ENCODE results near the gene OR2V2. TPM values are rescaled to one million over a fixed set of nuclear protein-coding genes. Genes with fewer than 3 reads are reported as not detected.
"Not testable (repeated sequence)": the region's sequence is repeated elsewhere in the genome, so short reads cannot be mapped to it uniquely, and the experiment has no call there.

The OR2V2 gene
- total RNA-seq, 2 experiments from 2014 or later = not detected

DNA sequence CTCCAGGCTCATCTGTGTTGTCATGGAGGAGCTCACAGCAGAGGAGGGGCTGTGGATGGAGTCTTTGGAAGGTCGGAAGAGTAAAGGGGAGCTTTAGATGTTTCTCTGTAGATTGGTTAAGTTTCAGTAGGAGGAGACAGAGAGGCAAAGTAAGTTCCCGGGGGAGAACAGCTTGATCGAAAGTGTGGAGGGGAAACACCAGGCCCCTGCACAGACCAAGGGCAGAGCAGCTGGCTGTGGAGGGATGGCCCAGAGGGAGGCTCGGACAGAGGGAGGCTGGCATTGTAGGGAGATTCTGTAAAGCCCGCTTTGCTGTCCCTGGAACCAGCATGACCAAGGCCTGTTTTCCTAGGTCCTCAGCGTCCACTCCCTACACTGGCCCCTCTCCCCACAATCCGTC lies 5.3 kb upstream of the OR2V2 start:
- no peak for ATAC-seq (ENCODE audit: low read depth)
- Mint-ChIP-seq H3K9me3 (peaks cover 5% of the 10 kb centered on the region), H3K27me3 (peaks cover 18% of the 10 kb centered on the region), H3K36me3 (no peaks in the 10 kb centered on the region), H3K4me3 (no peak overlapping the region), H3K4me1 (no peaks in the 10 kb centered on the region), H3K27ac (no peak overlapping the region)
- POLR2A ChIA-PET = no interaction called here
- DNase-seq = no peak

GRCh38 chr5:181145133-181145532 lies 2.3 kb upstream of the OR2V2 start:
- ATAC-seq (ENCODE audit: low read depth) = no peak
- Mint-ChIP-seq H3K4me3 (no peak overlapping the region), H3K9me3 (no peaks in the 10 kb centered on the region), H3K27ac (no peak overlapping the region), H3K27me3 (peaks cover 15% of the 10 kb centered on the region), H3K36me3 (no peaks in the 10 kb centered on the region), H3K4me1 (no peaks in the 10 kb centered on the region)
- no peak for DNase-seq
- POLR2A ChIA-PET = no interaction called here

GRCh38 chr5:181149355-181149754 lies 2.0 kb downstream of the OR2V2 start:
- H3K36me3 Mint-ChIP-seq = no peaks in the 10 kb centered on the region
- peaks cover 8% of the 10 kb centered on the region for H3K27me3 Mint-ChIP-seq
- DNase-seq (no peak), ATAC-seq (ENCODE audit: low read depth) (no peak)
- H3K27ac Mint-ChIP-seq = no peak overlapping the region
- POLR2A ChIA-PET = no interaction called here
- no peak overlapping the region for H3K4me3 Mint-ChIP-seq
- peaks cover 5% of the 10 kb centered on the region for H3K4me1 Mint-ChIP-seq
- no peaks in the 10 kb centered on the region for H3K9me3 Mint-ChIP-seq

DNA sequence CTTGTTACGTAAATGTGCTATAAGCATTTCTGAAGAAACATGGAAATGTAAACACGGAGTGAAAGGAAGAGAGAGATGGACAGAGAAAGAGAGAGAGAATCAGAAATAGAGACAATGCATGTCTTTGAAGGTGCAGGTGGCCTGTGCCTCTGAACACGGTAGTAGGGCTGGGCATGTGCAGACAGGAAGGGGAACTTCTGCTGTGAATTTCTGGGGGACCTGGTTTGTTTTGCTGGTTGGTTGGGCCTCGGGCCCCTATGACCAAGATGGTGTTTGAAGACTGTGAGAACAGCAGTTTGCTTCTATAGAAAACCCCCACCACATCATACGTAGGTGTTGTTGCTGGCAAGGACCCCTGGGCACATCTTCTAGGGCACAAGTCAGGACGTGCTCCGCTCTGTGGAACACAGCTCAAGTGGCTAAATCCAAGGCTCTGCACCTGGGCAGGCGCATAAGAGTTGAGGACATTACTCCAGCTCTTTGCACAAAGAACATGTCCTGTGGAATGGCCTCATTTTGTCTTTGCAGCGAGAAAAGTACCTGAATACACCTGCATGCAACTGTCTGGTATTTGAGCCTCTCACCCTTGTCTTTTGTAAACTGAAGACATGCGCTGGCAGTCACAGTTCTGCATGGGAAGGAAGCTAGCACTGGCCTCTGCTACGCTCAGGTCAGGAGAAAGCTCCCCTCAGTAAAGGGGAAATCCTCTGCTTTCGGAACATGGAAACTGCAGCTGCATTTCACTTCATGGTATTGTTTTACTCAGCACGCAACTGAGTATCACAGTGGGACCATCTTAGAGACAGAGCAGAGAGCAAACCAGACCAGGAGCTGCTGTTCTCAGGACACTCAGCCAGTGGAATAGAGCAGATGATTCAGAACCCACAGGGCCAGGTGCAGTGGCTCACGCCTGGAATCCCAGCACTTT lies 2.7 kb downstream of the OR2V2 start:
- no peak overlapping the region for H3K27ac Mint-ChIP-seq
- H3K27me3 Mint-ChIP-seq = peaks cover 7% of the 10 kb centered on the region
- POLR2A ChIA-PET = no interaction called here
- H3K36me3 Mint-ChIP-seq = no peaks in the 10 kb centered on the region
- H3K4me3 Mint-ChIP-seq = no peak overlapping the region
- H3K9me3 Mint-ChIP-seq = peaks cover 3% of the 10 kb centered on the region
- no peak for DNase-seq
- peaks cover 7% of the 10 kb centered on the region for H3K4me1 Mint-ChIP-seq
- no peak for ATAC-seq (ENCODE audit: low read depth)

DNA sequence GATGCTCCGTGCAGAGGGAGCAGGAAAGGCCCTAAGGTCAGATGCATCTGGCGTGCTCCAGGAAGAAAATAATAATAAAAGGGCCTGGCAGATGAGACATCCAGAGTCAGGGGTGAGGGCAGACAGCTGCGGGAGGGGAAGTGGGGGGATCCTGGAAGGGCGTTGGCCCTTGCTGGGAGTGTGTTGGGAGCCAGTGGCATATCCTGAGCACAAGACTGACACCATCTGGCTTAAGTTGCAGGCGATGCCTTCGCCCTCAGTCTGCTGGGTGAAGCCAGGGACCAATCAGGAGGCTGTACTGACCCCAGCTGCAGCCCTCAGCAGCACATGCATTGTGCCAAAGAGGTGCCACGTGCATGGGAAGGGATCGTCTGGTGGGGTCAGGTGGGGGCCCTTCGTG lies 3.8 kb downstream of the OR2V2 start:
- Mint-ChIP-seq H3K4me3 (no peak overlapping the region), H3K27ac (no peak overlapping the region), H3K4me1 (peaks cover 9% of the 10 kb centered on the region), H3K9me3 (peaks cover 3% of the 10 kb centered on the region), H3K36me3 (no peaks in the 10 kb centered on the region), H3K27me3 (peaks cover 7% of the 10 kb centered on the region)
- POLR2A ChIA-PET = no interaction called here
- ATAC-seq (ENCODE audit: low read depth) (no peak), DNase-seq (no peak)

GRCh38 chr5:181152406-181152805 lies 5.0 kb downstream of the OR2V2 start:
- H3K27me3 Mint-ChIP-seq = peaks cover 2% of the 10 kb centered on the region
- no peak for DNase-seq
- ATAC-seq (ENCODE audit: low read depth) = no peak
- peaks cover 3% of the 10 kb centered on the region for H3K9me3 Mint-ChIP-seq
- POLR2A ChIA-PET = no interaction called here
- H3K4me3 Mint-ChIP-seq = no peak overlapping the region
- H3K27ac Mint-ChIP-seq = no peak overlapping the region
- H3K4me1 Mint-ChIP-seq = peaks cover 15% of the 10 kb centered on the region
- H3K36me3 Mint-ChIP-seq = no peaks in the 10 kb centered on the region

GRCh38 chr5:181153814-181154213 lies 6.4 kb downstream of the OR2V2 start:
- peak; percentile 69 for ATAC-seq (ENCODE audit: low read depth)
- peaks cover 17% of the 10 kb centered on the region for H3K4me1 Mint-ChIP-seq

DNA sequence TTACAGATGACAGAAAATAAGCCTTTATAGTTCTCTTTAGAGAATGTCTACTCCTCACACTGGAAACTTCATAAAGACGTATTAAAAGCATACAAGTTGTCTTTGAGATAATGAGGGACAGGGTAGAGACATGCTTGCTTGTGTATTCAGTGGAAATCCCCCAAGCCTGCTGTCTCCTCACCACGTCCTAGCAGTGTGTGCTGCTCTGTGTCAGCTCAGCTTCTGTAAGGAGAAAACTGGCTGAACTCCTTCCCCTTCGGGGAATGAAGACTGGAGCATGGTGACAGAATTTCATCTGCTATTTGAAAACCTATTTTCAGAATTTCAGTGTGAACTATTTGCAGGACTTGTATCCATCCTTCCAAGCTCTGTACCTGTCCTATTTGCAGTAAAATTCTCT lies 9.4 kb downstream of the OR2V2 start:
- Mint-ChIP-seq H3K4me1 (peaks cover 26% of the 10 kb centered on the region), H3K27ac (peak overlapping the region; percentile 39), H3K4me3 (no peak overlapping the region), H3K36me3 (no peaks in the 10 kb centered on the region), H3K9me3 (peaks cover 3% of the 10 kb centered on the region), H3K27me3 (no peaks in the 10 kb centered on the region)
- POLR2A ChIA-PET = no interaction called here
- DNase-seq = no peak
- peak; percentile 29 for ATAC-seq (ENCODE audit: low read depth)

More at GRCh38 chr5:181153814-181154213, 6.4 kb downstream of the OR2V2 start:
- no peak overlapping the region for H3K4me3 Mint-ChIP-seq
- H3K27me3 Mint-ChIP-seq = peaks cover 2% of the 10 kb centered on the region
- H3K36me3 Mint-ChIP-seq = no peaks in the 10 kb centered on the region
- peaks cover 3% of the 10 kb centered on the region for H3K9me3 Mint-ChIP-seq
- no peak for DNase-seq
- POLR2A ChIA-PET = no interaction called here
- H3K27ac Mint-ChIP-seq = peak overlapping the region; percentile 41

DNA sequence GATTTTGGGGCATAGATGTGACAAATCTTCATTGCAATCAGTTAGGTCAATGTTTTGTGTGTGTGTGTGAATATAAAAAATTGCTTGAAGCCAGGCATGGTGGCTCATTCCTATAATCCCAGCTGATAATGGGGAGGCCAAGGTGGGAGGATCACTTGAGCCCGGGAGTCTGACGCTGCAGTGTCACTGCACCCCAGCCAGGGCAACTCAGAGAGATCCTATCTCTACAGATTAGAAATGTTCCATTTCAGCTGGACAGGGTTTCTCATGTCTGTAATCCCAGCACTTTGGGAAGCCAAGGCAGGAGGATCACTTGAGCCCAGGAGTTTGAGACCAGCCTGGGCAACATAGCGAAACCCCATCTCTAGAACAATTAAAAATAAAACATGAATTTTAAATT lies 11.5 kb downstream of the OR2V2 start:
- H3K27ac Mint-ChIP-seq = no peak overlapping the region
- POLR2A ChIA-PET = no interaction called here

GRCh38 chr5:181159286-181160151 lies 12.1 kb downstream of the OR2V2 start:
- H3K36me3 Mint-ChIP-seq = no peaks in the 10 kb centered on the region
- DNase-seq (peak; percentile 95), ATAC-seq (ENCODE audit: low read depth) (peak; percentile 72)
- peak overlapping the region; percentile 72 for H3K4me3 Mint-ChIP-seq
- peak overlapping the region; percentile 88 for H3K27ac Mint-ChIP-seq
- peaks cover 3% of the 10 kb centered on the region for H3K9me3 Mint-ChIP-seq
- POLR2A ChIA-PET = interaction anchor here (1.0 to 1.1 kb wide), 3 partner anchors 11 to 14 kb away, joined by 3 to 4 read pairs (median 3); no protein-coding TSS in a partner anchor
- no peaks in the 10 kb centered on the region for H3K27me3 Mint-ChIP-seq
- peaks cover 32% of the 10 kb centered on the region for H3K4me1 Mint-ChIP-seq

More for the DNA sequence above, 11.5 kb downstream of the OR2V2 start:
- Mint-ChIP-seq H3K27me3 (no peaks in the 10 kb centered on the region), H3K36me3 (no peaks in the 10 kb centered on the region), H3K9me3 (peaks cover 3% of the 10 kb centered on the region), H3K4me3 (no peak overlapping the region), H3K4me1 (peaks cover 34% of the 10 kb centered on the region)
- DNase-seq (no peak), ATAC-seq (ENCODE audit: low read depth) (no peak)

DNA sequence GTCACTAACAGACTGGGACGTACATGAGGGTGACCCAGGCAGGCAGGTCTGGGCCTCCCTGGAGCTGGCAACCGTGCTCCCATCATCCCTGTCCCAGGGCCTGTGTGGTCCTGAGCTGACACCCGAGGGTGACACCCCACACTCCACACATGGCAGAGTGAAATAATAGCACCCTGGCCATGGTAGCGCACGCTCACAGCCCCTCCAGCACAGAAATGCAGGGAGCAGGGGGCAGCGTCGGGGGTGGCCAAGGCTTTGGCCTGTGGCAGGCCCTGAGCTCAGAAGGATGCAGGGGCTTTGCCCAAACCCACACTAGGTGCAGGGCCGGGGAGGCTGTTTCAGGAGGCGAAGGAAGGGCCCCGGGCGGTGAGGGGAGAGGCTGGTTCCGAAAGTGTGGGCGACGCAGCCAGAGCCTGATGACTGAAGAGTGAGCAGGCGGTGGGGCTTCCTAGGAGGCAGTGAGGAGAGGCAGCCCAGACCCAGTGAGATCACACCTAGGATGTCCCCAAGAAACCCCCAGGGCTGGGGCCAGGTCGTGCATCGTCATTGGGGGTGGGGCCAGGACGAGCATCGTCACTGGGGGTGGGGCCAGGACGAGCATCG lies 12.9 kb downstream of the OR2V2 start:
- peak overlapping the region; percentile 93 for H3K27ac Mint-ChIP-seq
- peaks cover 32% of the 10 kb centered on the region for H3K4me1 Mint-ChIP-seq
- H3K36me3 Mint-ChIP-seq = no peaks in the 10 kb centered on the region
- H3K27me3 Mint-ChIP-seq = no peaks in the 10 kb centered on the region
- H3K9me3 Mint-ChIP-seq = no peaks in the 10 kb centered on the region
- H3K4me3 Mint-ChIP-seq = peak overlapping the region; percentile 80
- DNase-seq (peak; percentile 75), ATAC-seq (ENCODE audit: low read depth) (peak; percentile 69)
- POLR2A ChIA-PET = interaction anchor here (1.0 to 1.1 kb wide), 3 partner anchors 11 to 13 kb away, joined by 3 to 4 read pairs (median 3); no protein-coding TSS in a partner anchor

DNA sequence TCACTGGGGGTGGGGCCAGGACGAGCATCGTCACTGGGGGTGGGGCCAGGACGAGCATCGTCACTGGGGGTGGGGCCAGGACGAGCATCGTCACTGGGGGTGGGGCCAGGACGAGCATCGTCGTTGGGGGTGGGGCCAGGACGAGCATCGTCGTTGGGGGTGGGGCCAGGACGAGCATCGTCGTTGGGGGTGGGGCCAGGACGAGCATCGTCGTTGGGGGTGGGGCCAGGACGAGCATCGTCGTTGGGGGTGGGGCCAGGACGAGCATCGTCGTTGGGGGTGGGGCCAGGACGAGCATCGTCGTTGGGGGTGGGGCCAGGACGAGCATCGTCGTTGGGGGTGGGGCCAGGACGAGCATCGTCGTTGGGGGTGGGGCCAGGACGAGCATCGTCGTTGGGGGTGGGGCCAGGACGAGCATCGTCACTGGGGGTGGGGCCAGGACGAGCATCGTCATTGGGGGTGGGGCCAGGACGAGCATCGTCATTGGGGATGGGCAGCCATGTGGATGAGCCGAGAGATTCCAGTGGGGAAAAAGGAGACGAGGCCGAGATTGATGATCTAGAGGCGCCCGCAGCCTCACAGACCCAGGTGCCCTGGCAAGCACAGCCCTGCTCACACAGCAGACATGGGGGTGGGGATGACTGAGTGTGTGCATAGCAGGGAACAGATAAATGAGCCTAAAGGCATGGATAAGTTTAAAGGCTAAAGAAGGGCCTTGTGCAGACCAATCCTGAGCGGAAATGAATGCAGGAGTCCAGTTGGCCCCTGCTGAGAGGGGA lies 13.6 kb downstream of the OR2V2 start:
- Mint-ChIP-seq H3K4me1 (peaks cover 34% of the 10 kb centered on the region), H3K27ac (peak overlapping the region; percentile 95), H3K4me3 (peak overlapping the region; percentile 82)
- peak; percentile 29 for ATAC-seq (ENCODE audit: low read depth)
- peak; percentile 71 for DNase-seq
- POLR2A ChIA-PET = interaction anchor here (1.0 to 1.2 kb wide), 5 partner anchors 10 to 29 kb away, joined by 3 to 4 read pairs (median 3); no protein-coding TSS in a partner anchor
- not testable (repeated sequence) for H3K9me3 Mint-ChIP-seq, H3K36me3 Mint-ChIP-seq, H3K27me3 Mint-ChIP-seq

Data from activated naive CD8-positive, alpha-beta T cell treated with anti-CD3 and anti-CD28 coated beads, Interleukin-2, amount 10 ng/mL, durations not matched to agents 7 days and 5 days (primary cell).